ENCODE measurements around the gene CEBPB. TPM values are rescaled to one million over a fixed set of nuclear protein-coding genes. Genes with fewer than 3 reads are reported as not detected.
"Not testable (repeated sequence)": the region's sequence is repeated elsewhere in the genome, so short reads cannot be mapped to it uniquely, and the experiment has no call there.

The CEBPB gene
- total and polyA plus RNA-seq, 2 donors (not counting 1 experiment from before 2014, with no cell fraction given), result 21.0 to 106 TPM

DNA sequence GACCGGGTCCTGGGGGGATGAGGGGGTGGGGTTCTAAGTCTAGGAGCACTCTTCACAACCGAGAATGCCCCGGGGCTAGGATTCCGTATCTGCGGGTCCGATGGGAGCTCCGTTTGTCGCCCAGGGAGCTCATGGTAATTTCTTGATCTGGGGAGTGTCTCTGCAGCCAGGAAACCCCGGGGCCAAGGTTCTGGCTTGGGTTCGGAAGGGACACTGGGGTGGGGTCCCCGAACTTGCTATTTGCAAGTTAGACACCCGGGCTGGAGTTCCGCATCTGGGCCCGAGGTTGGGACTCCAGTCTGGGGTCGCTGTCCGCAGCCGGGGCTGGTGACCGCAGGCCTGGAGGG, 37.5 kb upstream of the CEBPB start:
- Histone ChIP-seq H3K9ac (ENCODE audit: insufficient read depth, low read length) (peak overlapping the region; percentile 74), H2AFZ (ENCODE audit: low read length) (no peak overlapping the region), H3K4me1 (ENCODE audit: control insufficient read depth, extremely low read depth, insufficient read depth, low read length) (peaks cover 16% of the 10 kb centered on the region), H3K9me3 (ENCODE audit: control insufficient read depth, insufficient read depth, low read depth, low read length) (no peaks in the 10 kb centered on the region), H3K4me3 (replicated peaks in 1 of 4; ENCODE audit: control extremely low read depth in 1 of 4, insufficient read depth in 1 of 4, low read depth in 3 of 4, low read length in 4 of 4) (peak overlapping the region; percentile 55 to 90 (median 86)), H3K4me2 (ENCODE audit: extremely low read depth, insufficient read depth, low read length) (peak overlapping the region; percentile 96), H3K27me3 (ENCODE audit: control insufficient read depth, insufficient read depth, low read length) (no peaks in the 10 kb centered on the region), H3K27ac (ENCODE audit: insufficient read depth, low read length) (peak overlapping the region; percentile 70), H3K36me3 (ENCODE audit: control insufficient read depth, insufficient read depth, low read length) (peaks cover 7% of the 10 kb centered on the region), H3K79me2 (ENCODE audit: control insufficient read depth, insufficient read depth, low read length) (peaks cover 51% of the 10 kb centered on the region), H4K20me1 (ENCODE audit: control insufficient read depth, extremely low read depth, insufficient read depth, low read length) (no peaks in the 10 kb centered on the region)
- TF ChIP-seq EZH2 (IDR thresholded peaks at IDR 0.05; ENCODE audit: low read length, missing control alignments), result no peak
- TF ChIP-seq, protein P1, sequence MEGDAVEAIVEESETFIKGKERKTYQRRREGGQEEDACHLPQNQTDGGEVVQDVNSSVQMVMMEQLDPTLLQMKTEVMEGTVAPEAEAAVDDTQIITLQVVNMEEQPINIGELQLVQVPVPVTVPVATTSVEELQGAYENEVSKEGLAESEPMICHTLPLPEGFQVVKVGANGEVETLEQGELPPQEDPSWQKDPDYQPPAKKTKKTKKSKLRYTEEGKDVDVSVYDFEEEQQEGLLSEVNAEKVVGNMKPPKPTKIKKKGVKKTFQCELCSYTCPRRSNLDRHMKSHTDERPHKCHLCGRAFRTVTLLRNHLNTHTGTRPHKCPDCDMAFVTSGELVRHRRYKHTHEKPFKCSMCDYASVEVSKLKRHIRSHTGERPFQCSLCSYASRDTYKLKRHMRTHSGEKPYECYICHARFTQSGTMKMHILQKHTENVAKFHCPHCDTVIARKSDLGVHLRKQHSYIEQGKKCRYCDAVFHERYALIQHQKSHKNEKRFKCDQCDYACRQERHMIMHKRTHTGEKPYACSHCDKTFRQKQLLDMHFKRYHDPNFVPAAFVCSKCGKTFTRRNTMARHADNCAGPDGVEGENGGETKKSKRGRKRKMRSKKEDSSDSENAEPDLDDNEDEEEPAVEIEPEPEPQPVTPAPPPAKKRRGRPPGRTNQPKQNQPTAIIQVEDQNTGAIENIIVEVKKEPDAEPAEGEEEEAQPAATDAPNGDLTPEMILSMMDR (conservative IDR thresholded peaks at IDR 0.05 in 1 of 2, IDR thresholded peaks at IDR 0.05 in 1 of 2; ENCODE audit: low read depth in 1 of 2, low read length in 2 of 2), result no peak
- DNase-seq (ENCODE audit: low read depth in 2 of 2), result no peak

DNA sequence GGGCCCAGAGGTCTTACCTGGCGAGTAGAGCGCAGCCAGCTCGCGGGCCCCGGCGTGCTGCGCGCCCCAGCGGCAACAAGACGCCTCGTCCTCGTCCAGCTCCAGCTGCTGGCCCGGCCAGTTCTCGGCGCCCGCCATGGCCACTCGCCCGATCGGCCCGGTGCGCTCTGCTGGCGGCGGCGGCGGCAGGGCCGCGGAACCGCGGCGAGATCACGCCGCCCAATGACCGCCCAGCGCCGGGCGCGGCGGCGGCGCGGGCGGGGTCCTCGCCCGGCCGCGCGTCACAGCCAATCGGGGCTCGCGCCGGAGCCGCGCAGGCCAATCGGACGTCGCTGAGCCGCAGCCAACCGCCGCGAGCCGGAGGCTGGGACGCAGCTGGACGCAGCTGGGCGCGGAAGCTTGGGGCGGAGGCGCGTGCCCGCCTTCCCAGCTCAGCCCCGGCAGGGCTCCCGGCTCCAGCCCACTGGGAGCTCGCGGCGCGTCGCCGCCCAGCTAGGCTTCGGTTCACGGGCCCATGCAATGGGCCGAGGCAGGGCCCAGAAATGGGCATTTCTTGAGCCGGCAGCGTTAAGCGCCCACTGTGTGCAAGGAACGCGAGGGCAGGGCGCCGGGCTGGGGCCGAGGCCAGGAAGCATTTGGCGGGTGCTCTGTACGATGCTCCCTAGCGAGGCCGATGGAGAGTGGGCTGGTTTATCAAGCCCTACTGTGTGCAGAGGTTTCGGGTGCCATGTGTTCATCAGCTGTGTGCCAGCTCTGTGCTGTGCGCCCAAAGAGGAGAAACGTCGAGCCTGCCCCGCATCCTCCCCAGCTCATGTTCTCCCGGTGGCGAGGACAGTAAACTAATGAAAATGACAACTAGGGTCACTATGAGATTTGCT, 36.9 kb upstream of the CEBPB start, which contains the start of gene PEDS1:
PEDS1 (minus strand) TSS at position 224 of the 878 bp plus-strand sequence; CDS start at position 138, 86 bp downstream.
- Histone ChIP-seq H3K4me1 (ENCODE audit: control insufficient read depth, extremely low read depth, insufficient read depth, low read length) (peaks cover 15% of the 10 kb centered on the region), H3K27me3 (ENCODE audit: control insufficient read depth, insufficient read depth, low read length) (no peaks in the 10 kb centered on the region), H3K9ac (ENCODE audit: insufficient read depth, low read length) (peak within 1 kb of the TSS; percentile 74), H2AFZ (ENCODE audit: low read length) (peak within 1 kb of the TSS; percentile 85), H3K9me3 (ENCODE audit: control insufficient read depth, insufficient read depth, low read depth, low read length) (no peaks in the 10 kb centered on the region), H3K4me2 (ENCODE audit: extremely low read depth, insufficient read depth, low read length) (peak within 1 kb of the TSS; percentile 96), H3K79me2 (ENCODE audit: control insufficient read depth, insufficient read depth, low read length) (peaks cover 45% of the 10 kb centered on the region), H4K20me1 (ENCODE audit: control insufficient read depth, extremely low read depth, insufficient read depth, low read length) (no peaks in the 10 kb centered on the region), H3K27ac (ENCODE audit: insufficient read depth, low read length) (peak within 1 kb of the TSS; percentile 84), H3K36me3 (ENCODE audit: control insufficient read depth, insufficient read depth, low read length) (peaks cover 4% of the 10 kb centered on the region), H3K4me3 (replicated peaks in 1 of 4; ENCODE audit: control extremely low read depth in 1 of 4, insufficient read depth in 1 of 4, low read depth in 3 of 4, low read length in 4 of 4) (peak within 1 kb of the TSS; percentile 55 to 90 (median 86))
- DNase-seq (ENCODE audit: low read depth in 2 of 2), result peak; percentile 90 to 91
- TF ChIP-seq, protein P1 (conservative IDR thresholded peaks at IDR 0.05 in 1 of 2, IDR thresholded peaks at IDR 0.05 in 1 of 2; ENCODE audit: low read depth in 1 of 2, low read length in 2 of 2), result no peak
- TF ChIP-seq EZH2 (IDR thresholded peaks at IDR 0.05; ENCODE audit: low read length, missing control alignments), result no peak

DNA sequence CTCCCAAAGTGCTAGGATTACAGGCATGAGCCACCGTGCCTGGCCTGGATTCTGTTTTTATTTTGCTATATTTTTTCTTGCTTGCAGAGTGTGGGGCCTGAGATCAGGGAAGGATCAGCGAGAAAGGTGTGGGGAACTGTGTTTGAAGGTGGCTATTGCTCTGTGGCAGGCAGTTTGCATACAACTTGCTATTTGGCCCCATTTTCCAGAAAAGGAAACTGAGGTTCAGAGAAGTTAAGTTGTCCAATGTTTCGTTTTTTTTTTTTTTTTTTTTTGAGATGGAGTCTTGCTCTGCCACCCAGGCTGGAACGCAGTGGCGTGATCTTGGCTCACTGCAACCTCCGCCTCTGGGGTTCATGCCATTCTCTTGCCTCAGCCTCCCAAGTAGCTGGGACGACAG, 29.1 kb upstream of the CEBPB start:
- not testable (repeated sequence) for H4K20me1 ChIP-seq (ENCODE audit: control insufficient read depth, extremely low read depth, insufficient read depth, low read length); H3K79me2 ChIP-seq (ENCODE audit: control insufficient read depth, insufficient read depth, low read length); H3K9me3 ChIP-seq (ENCODE audit: control insufficient read depth, insufficient read depth, low read depth, low read length); H2AFZ ChIP-seq (ENCODE audit: low read length); H3K27me3 ChIP-seq (ENCODE audit: control insufficient read depth, insufficient read depth, low read length); DNase-seq (ENCODE audit: low read depth in 2 of 2); H3K9ac ChIP-seq (ENCODE audit: insufficient read depth, low read length); H3K27ac ChIP-seq (ENCODE audit: insufficient read depth, low read length); H3K36me3 ChIP-seq (ENCODE audit: control insufficient read depth, insufficient read depth, low read length); H3K4me3 ChIP-seq (replicated peaks in 1 of 4; ENCODE audit: control extremely low read depth in 1 of 4, insufficient read depth in 1 of 4, low read depth in 3 of 4, low read length in 4 of 4); H3K4me2 ChIP-seq (ENCODE audit: extremely low read depth, insufficient read depth, low read length)
- peaks cover 13% of the 10 kb centered on the region for H3K4me1 ChIP-seq (ENCODE audit: control insufficient read depth, extremely low read depth, insufficient read depth, low read length)

Data from fibroblast of lung (primary cell).